ENCODE measurements around the gene KLF2. TPM values are rescaled to one million over a fixed set of nuclear protein-coding genes. Genes with fewer than 3 reads are reported as not detected.

KLF2 gene
- total and polyA plus RNA-seq, 9 donors = 48.3 to 399 (median 96.4) TPM

DNA sequence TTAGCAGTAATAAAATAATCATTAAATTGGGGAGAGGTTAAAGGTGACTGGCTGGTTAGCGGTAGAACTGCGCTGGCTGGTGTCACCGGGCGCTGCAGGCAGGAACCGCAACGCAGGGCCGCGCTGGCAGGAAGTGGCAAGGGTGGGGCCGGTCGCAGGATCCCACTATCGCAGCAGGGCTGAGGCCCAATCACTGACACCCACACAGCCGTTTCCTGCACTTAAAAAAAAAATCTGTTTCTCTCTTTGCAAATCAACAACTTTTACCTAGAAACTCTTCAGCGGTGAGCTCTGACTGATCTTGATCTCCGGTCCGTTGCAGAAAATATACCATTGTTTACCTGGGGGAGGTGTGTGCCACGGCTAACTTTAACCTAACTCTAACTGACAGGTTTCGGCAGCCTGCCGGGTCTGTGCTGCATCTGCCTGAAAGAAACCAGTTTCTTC, 46.9 kb downstream of the KLF2 start:
- DNase-seq = peak in 2 of 5 donors; percentile 41 to 48
- Histone ChIP-seq H3K4me1 (ENCODE audit: insufficient read depth) (peaks cover 19% of the 10 kb centered on the region), H3K9me3 (no peaks in the 10 kb centered on the region), H3K27ac (peak overlapping the region in 1 of 2 donors; percentile 88), H3K4me3 (no peak overlapping the region), H3K36me3 (no peaks in the 10 kb centered on the region), H3K27me3 (no peaks in the 10 kb centered on the region)
- WGBS, 3 donors = 73 to 85% (median 75%) methylated on average over 18 of the region's 18 CpGs
- intact Hi-C loops (cut with DNase I) = loop anchor here in 1 of 4 donors (5.0 kb wide), 1 partner anchor 44 kb away; no protein-coding TSS in a partner anchor
- TF ChIP-seq, protein P1, sequence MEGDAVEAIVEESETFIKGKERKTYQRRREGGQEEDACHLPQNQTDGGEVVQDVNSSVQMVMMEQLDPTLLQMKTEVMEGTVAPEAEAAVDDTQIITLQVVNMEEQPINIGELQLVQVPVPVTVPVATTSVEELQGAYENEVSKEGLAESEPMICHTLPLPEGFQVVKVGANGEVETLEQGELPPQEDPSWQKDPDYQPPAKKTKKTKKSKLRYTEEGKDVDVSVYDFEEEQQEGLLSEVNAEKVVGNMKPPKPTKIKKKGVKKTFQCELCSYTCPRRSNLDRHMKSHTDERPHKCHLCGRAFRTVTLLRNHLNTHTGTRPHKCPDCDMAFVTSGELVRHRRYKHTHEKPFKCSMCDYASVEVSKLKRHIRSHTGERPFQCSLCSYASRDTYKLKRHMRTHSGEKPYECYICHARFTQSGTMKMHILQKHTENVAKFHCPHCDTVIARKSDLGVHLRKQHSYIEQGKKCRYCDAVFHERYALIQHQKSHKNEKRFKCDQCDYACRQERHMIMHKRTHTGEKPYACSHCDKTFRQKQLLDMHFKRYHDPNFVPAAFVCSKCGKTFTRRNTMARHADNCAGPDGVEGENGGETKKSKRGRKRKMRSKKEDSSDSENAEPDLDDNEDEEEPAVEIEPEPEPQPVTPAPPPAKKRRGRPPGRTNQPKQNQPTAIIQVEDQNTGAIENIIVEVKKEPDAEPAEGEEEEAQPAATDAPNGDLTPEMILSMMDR (IDR thresholded peaks at IDR 0.05) = no peak
- TF ChIP-seq EP300 (IDR thresholded peaks at IDR 0.05) (no peak), POLR2A (IDR thresholded peaks at IDR 0.05) (no peak)

DNA sequence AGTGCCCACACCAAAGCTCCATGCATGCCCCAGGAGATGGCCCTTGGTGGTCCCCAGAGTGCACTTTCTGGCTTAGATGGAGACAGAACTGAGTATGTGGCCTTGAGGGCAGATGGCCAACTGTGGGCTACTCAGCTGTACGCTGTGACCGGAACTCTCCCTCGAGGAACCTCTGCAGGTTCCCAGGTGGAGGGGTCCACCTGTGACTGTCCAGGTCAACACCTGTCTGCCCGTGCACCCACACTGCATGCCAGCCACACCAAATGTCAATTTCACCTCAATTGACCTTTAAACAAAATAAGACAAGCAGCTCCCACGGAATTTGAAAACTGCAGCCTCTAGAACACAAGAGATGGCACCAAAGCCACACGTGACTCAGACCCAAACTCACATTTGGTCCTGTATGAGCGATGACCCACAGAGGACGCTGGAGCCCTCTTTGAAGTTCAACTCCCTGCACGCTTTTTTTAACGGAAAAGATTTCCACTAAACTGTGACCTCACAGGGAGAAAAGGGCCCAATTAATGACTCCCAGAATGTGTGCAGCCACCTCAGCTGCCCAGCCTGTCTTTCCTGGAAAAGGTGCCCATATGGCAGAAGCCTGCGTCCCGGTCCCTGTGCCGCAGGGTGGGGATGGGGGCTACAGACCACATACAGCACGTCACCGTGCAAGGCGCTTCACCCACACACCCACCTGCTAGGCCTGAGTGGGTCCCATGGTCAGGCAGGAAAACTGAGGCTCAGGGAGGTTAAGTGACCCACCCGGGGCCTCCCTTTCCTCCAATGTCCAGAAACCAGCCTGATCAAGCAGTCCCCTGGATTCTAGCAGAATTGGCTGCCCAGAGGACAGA, 47.7 kb downstream of the KLF2 start:
- WGBS, 3 donors = 75 to 88% (median 85%) methylated on average over 17 of the region's 17 CpGs
- peak overlapping the region; percentile 46 to 88 for H3K27ac ChIP-seq
- peaks cover 19% of the 10 kb centered on the region for H3K4me1 ChIP-seq (ENCODE audit: insufficient read depth)
- peak in 1 of 5 donors; percentile 51 for DNase-seq
- H3K9me3 ChIP-seq = no peaks in the 10 kb centered on the region
- TF ChIP-seq, protein P1 (IDR thresholded peaks at IDR 0.05) = no peak
- TF ChIP-seq POLR2A (IDR thresholded peaks at IDR 0.05) (no peak), EP300 (IDR thresholded peaks at IDR 0.05) (no peak)
- no peak overlapping the region for H3K4me3 ChIP-seq
- H3K36me3 ChIP-seq = no peaks in the 10 kb centered on the region
- no peaks in the 10 kb centered on the region for H3K27me3 ChIP-seq
- intact Hi-C loops (cut with DNase I) = loop anchor here in 1 of 4 donors (5.0 kb wide), 1 partner anchor 45 kb away; no protein-coding TSS in a partner anchor

DNA sequence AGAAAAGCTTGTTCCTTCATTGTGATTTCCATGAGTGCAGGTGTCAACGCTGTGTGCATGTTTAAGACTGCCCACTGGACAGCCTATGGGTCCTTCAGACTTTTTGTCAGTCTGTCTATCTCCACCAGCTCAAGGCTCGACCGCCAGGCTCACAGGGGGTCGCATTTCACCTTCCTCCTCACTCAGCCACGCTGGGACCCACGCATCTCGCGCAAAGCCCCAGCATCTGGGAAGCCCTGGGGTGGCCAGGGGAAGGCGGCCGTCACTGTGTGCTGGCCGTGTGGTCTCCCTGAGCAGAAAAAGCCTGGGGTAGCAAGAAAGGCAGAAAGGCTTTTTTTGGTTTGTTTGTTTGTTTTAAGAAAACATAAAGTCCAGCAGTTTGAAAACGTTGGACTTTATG, 48.5 kb downstream of the KLF2 start:
- DNase-seq = peak in 1 of 5 donors; percentile 52
- H3K27me3 ChIP-seq = no peaks in the 10 kb centered on the region
- peaks cover 19% of the 10 kb centered on the region for H3K4me1 ChIP-seq (ENCODE audit: insufficient read depth)
- H3K27ac ChIP-seq = peak overlapping the region in 1 of 2 donors; percentile 88
- no peak for TF ChIP-seq EP300 (IDR thresholded peaks at IDR 0.05)
- TF ChIP-seq, protein P1 (IDR thresholded peaks at IDR 0.05) = peak in 1 of 3 donors; percentile 6
- intact Hi-C loops (cut with DNase I) = loop anchor here in 1 of 4 donors (5.0 kb wide), 1 partner anchor 46 kb away; no protein-coding TSS in a partner anchor
- no peaks in the 10 kb centered on the region for H3K9me3 ChIP-seq
- no peaks in the 10 kb centered on the region for H3K36me3 ChIP-seq
- 62 to 72% (median 65%) methylated on average over 12 of the region's 12 CpGs for WGBS, 3 donors
- H3K4me3 ChIP-seq = no peak overlapping the region

DNA sequence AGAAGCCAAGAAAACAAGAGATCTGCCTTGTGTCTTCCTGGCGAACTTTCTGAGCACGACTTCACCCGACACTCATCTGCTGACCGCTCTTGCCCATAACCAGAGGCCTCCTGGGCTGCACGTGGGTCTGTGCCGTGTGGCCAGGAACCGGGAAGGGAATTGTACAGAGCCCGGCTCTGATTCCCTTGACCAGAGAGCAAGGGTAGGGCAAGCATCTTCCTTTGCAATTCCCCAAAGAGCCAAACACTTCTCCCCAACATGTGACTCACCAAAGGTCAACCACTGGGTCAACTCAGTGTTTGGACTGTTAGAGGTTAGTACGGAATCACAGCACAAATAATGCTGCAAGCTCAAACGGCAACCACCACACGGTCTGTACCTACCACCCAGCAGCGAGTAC, 48.9 kb downstream of the KLF2 start:
- intact Hi-C loops (cut with DNase I) = loop anchor here in 1 of 4 donors (5.0 kb wide), 1 partner anchor 46 kb away; no protein-coding TSS in a partner anchor

More for the DNA sequence above, 48.9 kb downstream of the KLF2 start:
- H3K4me1 ChIP-seq (ENCODE audit: insufficient read depth) = peaks cover 19% of the 10 kb centered on the region
- no peaks in the 10 kb centered on the region for H3K36me3 ChIP-seq
- peak overlapping the region in 1 of 2 donors; percentile 88 for H3K27ac ChIP-seq
- TF ChIP-seq EP300 (IDR thresholded peaks at IDR 0.05) = no peak
- TF ChIP-seq POLR2A (IDR thresholded peaks at IDR 0.05) = no peak
- TF ChIP-seq, protein P1 (IDR thresholded peaks at IDR 0.05) = no peak
- no peak overlapping the region for H3K4me3 ChIP-seq
- no peaks in the 10 kb centered on the region for H3K27me3 ChIP-seq
- peak; percentile 74 to 87 (median 84) for DNase-seq
- 9 to 23% (median 10%) methylated on average over 12 of the region's 12 CpGs for whole genome bisulfite sequencing, 3 donors
- no peaks in the 10 kb centered on the region for H3K9me3 ChIP-seq
